NCI-H2227 (cell line): ENCODE results near the gene VPS4A.
"Not testable (repeated sequence)": the region's sequence is repeated elsewhere in the genome, so short reads cannot be mapped to it uniquely, and the experiment has no call there.

ENCODE experiments used
- DNase-seq: peaks from one replicate; lab custom pipeline; 2025; ENCODE audit not compliant: unreplicated experiment; lab: John Stamatoyannopoulos, UW

Gene VPS4A

DNA sequence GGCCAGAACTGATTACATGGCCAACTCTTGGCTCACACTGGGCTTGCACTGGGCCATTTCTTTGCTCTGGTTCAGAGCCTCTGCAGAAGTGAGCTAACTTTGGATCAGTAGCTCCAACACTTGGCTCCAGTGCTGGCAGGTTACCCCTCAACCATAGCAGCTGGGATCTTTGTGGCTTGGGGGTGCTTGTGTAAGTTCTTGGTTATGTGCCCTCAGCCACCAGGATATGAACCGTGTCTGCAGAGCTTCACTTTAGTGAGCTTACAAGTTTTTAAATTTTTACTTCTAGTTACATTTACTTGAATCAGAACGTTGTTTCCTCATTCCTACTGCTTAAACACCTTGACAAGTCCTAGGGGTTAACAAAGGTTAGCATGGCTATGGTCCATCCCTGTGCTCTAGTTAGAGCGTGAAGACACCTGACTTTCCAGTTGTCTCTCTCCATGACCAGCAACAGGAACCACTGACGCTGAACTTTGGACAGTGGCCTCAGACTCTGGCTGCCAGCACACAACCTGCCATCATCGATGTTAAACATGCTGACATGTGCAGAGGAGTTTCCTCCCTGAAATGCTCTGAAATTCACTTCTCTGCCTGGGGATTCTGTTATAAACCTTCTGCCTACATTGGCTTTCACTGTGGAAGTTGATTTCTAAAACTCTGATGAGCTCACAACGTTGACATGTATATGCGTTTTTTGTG lies 15.2 kb downstream of the VPS4A start:
- DNase-seq: no peak

DNA sequence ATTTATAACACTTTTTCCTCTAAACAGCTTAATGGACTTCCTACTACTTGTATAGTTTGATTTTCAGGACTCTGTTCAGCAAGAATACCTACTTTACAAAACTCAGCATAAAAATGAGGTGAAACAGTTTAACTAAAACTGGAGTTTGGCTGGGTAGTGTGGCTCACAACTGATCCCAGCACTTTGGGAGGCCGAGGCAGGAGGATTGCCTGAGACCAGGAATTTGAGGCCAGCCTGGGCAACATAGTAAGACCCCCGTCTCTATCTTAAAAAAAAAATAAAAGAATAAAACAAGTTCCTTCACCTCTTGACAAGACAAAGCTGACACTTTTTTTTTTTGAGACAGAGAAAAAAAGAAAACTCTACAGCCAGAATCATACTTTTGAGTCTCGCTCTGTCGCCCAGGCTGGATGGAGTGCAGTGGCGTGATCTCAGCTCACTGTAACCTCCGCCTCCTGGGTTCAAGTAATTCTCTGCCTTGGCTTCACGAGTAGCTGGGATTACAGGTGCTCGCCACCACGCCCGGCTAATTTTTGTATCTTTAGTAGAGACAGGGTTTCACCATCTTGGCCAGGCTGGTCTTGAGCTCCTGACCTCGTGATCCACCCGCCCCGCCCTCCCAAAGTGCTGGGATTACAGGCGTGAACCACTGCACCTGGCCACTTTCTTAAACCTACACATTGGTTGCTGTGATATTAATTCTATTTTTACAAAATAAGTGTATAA lies 16.6 kb downstream of the VPS4A start:
- DNase-seq: no peak

DNA sequence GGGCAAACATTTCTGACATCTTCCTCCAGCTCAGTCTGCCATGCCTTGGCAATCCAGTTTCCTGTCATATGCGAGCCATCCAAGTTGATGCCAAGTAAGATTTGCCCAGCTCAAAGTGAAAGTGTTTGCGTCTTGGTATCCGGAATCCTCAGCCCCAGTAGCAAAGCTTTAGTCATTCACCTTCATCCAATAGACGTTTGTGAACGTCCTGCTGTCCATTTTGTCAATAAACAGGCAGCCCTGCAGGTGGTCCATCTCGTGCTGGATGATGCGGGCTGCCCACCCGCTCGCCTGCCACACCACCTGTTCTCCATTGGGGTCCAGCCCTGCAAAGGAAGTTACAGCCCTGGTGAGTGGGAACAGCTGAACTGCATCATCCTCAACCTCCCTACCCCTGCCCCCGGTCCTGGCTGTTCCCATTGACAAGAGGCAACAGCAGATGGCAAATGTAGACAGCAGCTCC lies 17.7 kb downstream of the VPS4A start:
- peak; percentile 42 for DNase-seq

- DNase-seq: peak; percentile 53
Measured at GRCh38 chr16:69329369-69330285, 18.5 kb downstream of the VPS4A start.

DNA sequence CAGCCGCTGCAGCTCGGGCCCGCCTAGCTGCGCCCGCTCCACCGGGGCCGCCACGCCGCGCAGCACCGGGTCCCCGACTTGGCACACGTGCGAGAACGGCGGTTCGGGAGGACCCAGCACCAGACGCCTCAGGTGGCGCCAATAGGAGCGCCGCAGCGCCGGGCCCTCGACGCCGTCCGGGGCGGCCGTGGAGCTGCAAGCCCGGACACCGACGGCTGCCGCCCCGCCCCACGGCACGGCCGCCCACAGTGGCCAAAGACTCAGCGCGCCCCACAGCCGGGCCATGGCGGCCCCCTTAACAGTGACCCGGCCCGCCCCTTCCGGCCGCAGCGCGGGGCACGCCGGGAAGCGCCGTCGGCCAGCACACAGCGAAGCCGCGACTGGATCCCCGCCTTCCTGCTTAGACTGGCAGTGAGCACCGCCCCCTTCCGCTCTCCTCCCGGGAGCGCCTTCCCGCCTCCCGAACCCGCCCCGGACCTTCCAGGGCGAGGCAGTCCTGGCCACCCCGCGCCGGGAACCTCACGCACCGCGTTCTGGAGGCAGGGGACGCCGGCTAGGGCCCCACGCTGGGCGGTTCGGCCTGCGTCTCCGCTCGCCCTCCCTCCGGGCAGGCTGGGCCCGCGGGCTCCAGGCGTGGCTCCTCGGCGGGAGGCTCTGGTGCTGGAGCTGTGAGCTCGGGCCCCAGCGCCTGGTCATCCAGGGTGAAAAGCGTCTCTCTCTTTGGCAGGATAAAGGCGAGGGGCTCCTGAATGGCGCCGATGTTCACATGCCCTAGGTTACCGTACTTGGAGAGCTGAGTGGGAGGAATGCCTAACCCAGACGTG lies 19.3 kb downstream of the VPS4A start, which contains the start of gene PDF:
PDF (minus strand) TSS at position 303 of the 824 bp plus-strand sequence; CDS start at position 285, 18 bp downstream.
- DNase-seq: peak; percentile 94

GRCh38 chr16:69334696-69335095 lies 23.5 kb downstream of the VPS4A start:
- DNase-seq: no peak

- DNase-seq: no peak
Measured at GRCh38 chr16:69338557-69339288, 27.6 kb downstream of the VPS4A start.

DNA sequence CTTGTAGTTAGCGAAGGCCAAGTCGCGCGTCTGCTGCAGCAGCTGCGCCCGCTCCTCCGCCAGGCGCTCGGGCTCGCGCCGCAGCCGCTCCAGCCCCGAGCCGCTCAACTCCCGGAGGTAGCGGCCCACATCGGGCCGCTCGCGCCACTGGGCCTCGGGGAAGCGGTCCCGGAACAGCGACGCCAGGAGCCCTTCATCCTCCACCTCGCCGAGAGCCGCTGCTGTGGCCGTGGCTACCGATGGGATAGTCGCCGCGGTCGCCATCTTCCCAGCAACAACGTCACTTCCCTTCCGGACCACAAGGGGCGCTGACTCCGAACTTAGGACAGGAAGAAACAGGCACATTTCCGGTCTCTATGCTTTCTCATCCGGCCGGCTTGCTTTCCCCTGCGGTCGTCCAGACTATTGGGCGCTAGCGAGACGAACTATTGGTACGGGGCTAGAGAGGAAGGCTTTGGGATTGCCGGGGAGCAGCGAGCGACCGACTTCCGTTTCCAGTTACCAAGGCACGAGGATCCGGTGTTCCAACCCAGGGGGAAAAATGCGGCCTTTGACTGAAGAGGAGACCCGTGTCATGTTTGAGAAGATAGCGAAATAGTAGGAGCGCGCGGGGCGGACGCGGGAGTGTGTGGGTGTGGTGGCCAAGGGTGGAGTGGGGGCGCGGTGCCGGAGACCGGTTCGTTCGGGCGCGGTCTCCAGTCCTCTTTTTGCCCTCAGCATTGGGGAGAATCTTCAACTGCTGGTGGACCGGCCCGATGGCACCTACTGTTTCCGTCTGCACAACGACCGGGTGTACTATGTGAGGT lies 28.3 kb downstream of the VPS4A start, which contains the start of the genes COG8 and NIP7:
COG8 (minus strand) TSS at position 276 of the 806 bp plus-strand sequence; CDS start at position 264, 12 bp downstream.
NIP7 (plus strand) TSS at position 484 of the 806 bp plus-strand sequence; CDS start at position 542, 58 bp downstream.
- peak; percentile 97 for DNase-seq

DNA sequence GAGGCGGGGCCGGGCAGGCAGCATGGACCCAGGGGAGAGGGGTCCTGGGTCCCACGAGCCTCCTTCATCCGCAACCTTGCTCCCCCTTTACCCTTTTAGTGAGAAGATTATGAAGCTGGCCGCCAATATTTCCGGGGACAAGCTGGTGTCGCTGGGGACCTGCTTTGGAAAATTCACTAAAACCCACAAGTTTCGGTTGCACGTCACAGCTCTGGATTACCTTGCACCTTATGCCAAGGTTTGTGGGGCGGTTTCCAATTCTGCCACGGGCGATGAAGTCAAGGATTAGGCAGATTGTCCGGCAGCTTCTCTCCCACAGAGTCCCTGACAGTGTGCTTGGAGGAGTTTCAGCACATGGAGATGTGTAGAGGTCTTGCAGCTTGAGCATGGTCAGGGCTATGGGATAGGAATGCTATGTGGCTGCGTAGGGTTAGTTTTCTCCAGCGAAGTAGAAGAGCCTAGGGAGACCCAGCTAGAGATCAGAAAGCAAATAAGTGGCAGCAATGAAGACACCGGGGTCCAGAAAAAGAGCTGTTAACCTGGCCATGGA lies 29.0 kb downstream of the VPS4A start:
- no peak for DNase-seq

- no peak for DNase-seq
Measured at GRCh38 chr16:69344171-69344570, 33.0 kb downstream of the VPS4A start.

GRCh38 chr16:69345923-69346322 lies 34.8 kb downstream of the VPS4A start:
- DNase-seq: no peak

GRCh38 chr16:69346683-69347082 lies 35.5 kb downstream of the VPS4A start:
- DNase-seq: no peak

GRCh38 chr16:69348222-69348621 lies 37.1 kb downstream of the VPS4A start:
- no peak for DNase-seq

- no peak for DNase-seq
Measured at GRCh38 chr16:69349536-69349935, 38.4 kb downstream of the VPS4A start.

DNA sequence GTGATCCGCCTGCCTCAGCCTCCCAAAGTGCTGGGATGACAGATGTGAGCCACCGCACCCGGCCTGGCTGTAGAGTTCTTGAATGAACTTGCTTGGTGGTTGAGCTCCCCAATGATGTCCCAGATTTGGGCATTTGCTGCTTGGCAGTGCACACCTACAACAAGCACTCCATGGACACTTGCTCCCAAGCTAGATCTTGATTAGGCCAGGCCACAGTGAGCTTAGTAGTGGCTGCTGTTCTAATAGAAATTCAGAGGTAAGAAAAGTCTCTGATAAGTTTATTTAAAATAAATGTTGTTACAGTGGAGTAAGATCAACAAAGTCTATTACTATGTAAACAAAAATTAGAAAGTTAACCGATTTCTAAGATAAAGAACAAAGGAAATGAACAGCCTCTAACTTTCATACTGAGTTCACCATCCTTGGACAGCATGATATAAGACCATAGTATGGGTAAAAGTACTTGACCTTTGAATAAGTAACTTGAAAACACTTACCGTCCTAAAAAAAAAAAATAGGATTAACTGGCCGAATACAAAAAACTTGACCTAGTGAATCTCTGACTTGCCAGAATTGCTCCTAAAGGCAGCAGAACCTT lies 39.5 kb downstream of the VPS4A start:
- DNase-seq: no peak

- DNase-seq: peak; percentile 32
Measured at GRCh38 chr16:69351309-69352027, 40.3 kb downstream of the VPS4A start, which contains the start of gene TMED6. TSS of gene TMED6 (minus strand) at chr16:69351786. CDS start at chr16:69351753, 33 bp downstream.

GRCh38 chr16:69360070-69360469 lies 48.9 kb downstream of the VPS4A start:
- DNase-seq: not testable (repeated sequence)
